ENCODE data around the gene EIF2D.
"Not testable (repeated sequence)": the region's sequence is repeated elsewhere in the genome, so short reads cannot be mapped to it uniquely, and the experiment has no call there.

The EIF2D gene

DNA sequence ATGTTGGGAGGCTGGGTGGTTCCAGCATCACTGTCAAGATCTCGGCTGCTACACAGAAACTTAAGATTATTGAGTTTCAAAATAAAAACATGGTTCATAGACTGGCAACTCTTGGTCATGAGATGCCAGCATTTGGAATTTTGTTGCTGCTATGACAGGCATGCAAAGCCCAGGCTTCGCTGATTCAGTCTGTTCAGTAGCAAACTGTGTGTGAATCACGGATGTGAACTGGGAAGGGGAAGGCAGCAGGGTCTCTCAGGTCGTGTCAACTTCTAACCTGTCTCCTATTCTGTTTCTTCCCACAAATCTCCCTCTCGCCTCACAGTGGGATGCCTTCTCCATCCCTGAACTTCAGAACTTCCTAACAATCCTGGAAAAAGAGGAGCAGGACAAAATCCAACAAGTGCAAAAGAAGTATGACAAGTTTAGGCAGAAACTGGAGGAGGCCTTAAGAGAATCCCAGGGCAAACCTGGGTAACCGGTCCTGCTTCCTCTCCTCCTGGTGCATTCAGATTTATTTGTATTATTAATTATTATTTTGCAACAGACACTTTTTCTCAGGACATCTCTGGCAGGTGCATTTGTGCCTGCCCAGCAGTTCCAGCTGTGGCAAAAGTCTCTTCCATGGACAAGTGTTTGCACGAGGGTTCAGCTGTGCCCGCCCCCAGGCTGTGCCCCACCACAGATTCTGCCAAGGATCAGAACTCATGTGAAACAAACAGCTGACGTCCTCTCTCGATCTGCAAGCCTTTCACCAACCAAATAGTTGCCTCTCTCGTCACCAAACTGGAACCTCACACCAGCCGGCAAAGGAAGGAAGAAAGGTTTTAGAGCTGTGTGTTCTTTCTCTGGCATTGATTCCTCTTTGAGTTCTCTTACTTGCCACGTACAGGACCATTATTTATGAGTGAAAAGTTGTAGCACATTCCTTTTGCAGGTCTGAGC is 25.5 kb downstream of the EIF2D start:
- DNase-seq (ENCODE audit: low read depth), result no peak

DNA sequence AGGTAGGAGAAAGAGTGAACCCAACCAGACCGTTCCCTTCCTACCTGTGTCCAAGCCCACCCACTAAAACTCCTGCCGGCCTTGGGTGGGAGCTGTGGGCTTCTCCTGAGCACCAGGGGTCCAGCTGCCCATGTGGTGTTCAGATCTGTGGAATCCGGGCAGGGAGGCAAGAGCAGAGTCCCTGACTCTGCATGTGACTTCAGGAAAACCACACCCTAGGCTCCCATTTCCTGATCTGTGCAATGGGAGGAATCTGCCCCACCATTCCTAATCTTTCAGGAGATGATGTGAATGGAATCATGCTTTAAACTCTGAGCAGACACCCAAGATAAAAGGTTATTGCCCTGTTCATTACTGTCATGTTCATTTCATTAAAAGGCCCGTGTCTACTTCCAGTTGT is 27.6 kb downstream of the EIF2D start:
- DNase-seq (ENCODE audit: low read depth), result no peak

DNA sequence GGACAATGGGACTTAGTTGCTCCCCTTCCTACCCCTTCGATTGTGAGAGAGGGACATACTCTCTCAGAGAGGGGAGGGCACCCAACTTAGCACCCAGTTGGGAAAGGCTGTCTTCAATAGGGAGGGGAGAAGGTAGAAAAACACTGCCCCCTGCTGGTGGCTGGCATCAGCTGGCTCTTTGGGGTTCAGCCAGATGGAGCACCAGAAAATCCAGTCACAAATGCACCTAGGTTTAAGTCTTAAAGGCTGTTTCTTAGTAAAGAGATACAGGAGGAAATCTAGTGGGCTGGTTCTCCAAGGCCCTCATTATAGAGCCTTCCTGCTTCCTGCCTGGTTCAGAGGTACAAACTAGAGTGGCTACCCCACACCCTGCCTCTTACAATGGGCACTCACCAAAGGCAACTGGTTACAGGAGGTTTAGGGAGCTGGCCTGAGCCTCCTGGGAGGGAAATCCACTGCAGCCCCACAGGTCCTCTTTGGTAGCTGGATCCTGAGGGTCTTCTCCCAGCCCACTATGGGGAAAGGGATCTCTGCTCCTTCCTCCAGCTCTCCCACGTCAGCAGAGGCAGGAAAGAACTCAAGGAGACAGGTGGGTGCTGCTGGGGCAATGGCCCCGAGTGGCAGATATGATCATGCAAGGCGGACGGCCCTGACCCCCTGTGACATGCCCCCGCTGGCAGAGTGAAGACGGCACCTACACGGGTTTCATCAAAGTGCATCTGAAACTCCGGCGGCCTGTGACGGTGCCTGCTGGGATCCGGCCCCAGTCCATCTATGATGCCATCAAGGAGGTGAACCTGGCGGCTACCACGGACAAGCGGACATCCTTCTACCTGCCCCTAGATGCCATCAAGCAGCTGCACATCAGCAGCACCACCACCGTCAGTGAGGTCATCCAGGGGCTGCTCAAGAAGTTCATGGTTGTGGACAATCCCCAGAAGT is 28.3 kb downstream of the EIF2D start:
- DNase-seq (ENCODE audit: low read depth), result peak; percentile 82

DNA sequence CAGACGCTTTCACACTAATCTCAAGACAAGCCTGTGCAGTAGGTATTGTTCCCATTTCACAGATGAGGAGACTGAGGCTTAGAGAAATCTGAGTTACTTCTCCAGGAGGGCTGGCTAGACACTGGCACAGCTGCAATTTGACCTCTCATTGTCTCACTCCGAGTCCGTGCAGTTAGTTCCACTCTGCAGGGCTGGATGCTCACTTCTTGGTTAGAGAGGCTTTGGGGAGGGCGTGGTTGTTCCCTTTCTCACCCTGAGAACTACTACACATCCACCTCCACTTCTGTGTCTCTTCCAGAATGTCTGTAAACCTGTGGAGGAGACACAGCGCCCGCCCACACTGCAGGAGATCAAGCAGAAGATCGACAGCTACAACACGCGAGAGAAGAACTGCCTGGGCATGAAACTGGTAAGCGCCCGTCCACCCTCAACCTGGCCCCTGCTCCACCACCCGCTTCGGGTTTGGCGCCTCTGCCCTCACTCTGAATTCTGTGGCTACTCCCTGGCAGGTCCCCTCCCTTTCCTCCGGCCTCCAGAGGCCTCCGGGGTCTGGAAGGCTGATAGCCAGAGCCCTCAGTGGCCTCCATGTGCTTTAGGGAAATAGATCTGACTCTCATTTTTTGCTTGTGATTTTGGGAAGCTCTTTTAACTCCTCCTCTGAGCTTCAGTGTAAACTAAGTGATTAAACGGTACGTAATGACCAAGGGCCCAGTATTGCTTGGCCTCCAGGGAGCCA is 29.1 kb downstream of the EIF2D start:
- DNase-seq (ENCODE audit: low read depth), result peak; percentile 62

DNA sequence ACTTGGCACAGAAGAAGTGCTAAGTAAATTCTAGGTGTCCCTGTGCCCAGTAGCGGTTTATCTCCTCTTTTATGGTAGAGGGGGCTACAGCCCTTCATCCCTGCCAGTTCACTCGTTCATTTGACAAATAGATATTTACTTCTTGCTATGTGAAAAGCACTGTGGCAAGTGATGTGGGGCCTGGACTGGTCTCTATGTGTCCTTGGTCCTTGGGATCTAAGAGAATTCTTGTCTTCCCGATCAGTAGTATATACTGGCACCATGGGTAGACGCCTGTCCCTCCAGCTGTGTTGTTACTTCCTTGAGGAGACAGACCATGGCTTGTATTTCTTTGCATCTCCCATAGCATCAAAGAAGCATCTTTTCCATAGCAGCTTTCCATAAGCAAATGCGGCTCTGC is 29.7 kb downstream of the EIF2D start:
- no peak for DNase-seq (ENCODE audit: low read depth)

DNA sequence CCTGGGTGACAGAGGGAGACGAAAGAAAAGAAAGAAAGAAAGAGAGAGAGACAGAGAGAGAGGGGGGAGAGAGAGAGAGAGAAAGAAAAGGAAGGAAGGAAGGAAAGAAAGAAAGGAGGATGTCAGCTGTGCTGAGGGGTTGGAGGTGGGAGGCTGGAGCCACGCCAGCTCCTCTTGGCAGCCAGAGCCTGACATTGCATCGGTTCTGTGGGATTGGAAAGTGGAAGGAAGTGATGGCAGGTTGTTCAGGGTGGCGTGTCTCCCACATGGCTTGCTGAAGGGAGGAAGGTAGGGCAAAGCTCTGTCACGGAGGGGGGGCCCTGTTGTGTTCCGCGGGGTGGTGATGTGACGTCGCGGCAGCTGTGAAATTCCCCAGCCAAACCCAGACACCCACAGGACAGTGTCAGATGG is 30.7 kb downstream of the EIF2D start:
- peak; percentile 86 for DNase-seq (ENCODE audit: low read depth)

DNA sequence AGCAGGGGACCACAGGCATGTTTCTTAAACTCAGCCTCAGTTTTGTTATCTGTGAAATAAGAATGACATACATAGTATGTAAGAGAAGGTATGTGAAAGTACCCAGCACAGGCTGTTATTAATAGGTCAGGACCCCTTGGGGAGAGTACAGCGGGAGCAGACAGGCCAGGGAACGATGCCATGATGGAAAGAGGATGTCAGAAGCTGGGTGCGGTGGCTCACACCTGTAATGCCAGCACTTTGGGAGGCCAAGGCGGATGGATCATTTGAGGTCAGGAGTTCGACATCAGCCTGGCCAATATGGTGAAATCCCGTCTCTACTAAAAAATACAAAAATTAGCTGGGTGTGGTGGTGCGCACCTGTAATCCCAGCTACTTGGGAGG is 31.2 kb downstream of the EIF2D start:
- not testable (repeated sequence) for DNase-seq (ENCODE audit: low read depth)

DNA sequence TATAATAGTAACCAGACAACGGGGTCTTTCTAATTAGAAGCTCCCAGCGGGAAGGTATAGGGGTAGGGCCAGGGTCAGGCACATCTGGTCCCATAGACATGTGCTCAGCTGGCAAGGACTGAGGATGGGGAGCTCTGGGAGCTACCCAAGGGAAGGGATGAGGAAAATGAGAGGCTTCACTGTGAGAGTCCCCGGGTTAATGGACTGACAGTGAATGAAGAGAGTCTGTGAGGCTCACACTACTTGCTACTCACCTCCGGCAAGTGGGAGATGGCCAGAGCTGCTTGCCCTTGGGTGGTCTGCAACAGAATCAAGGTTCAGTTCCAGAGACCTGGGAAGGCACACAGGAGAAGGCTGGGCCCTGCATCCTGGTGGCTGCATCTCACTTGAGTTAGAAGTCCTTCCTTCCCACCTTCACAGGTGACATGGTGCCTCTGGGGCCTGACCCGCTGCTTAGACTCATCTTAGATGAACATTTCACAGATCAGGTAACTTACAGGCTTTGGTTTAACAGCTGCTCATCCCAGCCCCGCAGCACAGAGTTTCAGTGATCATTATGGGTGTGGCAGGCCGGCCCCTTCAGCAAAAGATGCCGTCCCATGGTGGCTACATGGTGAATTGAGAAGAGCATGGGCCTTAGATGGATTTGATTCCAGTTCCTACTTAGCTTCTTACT is 31.7 kb downstream of the EIF2D start:
- no peak for DNase-seq (ENCODE audit: low read depth)

DNA sequence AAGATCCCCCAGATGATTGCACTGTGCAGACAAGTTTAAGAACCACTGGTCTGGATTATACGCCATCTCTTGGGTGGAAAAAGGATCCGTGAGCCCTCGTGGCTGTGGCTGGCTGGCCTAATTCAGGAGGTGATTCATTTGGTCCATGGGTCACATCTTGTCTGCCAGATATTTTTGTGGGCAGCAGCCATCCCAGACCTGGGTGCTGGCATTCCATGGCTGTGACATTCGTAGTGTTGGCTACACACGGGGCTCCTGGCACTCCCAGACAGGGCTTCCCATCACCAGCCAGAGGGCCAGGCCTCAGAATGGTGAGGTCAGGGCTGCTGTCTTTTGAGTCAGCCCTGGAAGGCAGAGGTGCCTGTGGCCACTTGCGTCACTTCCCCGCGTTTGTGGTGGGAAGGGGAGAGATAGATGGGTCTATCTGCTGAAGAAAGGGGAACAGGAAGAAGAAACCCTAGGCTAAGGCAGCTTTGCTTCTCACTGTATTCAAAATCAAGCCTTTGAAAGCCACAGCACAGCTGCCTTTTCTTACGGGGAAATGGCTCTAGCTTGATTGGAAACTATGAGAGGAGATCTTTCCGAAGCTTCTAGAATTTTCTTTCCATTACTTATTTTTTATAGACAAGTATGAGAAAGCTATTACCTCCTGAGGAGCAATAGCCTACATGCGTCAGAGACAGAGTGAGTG is 32.4 kb downstream of the EIF2D start:
- peak; percentile 81 for DNase-seq (ENCODE audit: low read depth)

DNA sequence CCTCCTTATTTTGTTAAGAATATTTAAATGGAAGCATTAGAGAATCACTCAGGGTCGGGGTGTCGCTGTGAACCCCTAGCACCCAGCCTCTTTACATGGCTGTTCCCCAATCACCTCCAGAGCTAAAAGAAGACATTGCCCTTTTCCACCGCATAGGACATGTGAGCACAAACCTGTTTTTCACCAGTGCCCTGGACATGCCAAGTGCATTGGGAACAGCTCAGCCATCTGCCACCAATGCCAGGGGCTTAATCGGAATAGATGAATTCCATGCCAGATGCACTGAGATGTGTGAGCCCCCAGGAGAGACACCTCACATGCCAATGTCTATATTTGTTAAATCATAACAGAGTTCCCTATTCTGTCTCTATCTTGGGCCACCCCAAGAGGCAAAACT is 33.3 kb downstream of the EIF2D start:
- no peak for DNase-seq (ENCODE audit: low read depth)

DNA sequence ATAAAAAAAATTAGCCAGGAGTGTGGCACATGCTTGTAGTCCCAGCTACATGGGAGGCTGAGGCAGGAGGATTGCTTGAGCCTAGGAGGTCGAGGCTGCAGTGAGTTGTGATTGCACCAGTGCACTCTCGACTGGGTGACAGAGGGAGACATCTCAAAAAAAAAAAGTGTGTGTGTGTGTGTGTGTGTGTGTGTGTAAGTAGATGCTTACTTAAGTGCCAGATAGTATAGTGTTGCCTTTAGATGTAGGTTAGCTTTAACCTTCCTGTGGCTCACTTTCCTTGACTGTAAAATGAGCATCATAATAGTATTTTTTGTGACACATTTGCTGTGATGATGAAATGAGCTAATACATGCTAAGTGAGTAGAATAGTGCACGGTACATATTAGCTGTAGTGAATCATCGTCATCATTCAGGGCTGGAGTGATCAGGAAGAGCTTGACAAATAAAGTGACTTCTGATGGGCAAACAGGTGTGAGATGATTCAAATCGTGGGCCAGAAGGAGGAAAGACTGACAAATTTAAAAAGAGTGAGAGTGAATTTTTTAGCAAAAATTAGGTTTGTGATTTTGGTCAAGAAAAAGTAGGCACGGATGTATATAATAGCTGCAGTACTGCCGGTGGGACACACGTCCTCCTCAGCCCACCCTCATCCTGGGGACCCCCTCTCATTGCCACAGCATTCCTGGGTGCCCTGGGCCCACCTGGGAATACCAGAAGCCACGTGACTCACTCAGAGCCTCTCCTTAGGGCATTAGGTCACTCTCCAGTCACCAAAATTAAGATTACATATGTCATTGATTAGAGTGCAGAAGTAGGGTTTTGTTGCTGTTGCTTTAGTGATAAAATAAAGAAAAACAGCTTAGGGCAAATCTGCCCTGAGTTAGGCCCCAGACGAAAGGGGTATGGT is 33.9 kb downstream of the EIF2D start:
- no peak for DNase-seq (ENCODE audit: low read depth)

DNA sequence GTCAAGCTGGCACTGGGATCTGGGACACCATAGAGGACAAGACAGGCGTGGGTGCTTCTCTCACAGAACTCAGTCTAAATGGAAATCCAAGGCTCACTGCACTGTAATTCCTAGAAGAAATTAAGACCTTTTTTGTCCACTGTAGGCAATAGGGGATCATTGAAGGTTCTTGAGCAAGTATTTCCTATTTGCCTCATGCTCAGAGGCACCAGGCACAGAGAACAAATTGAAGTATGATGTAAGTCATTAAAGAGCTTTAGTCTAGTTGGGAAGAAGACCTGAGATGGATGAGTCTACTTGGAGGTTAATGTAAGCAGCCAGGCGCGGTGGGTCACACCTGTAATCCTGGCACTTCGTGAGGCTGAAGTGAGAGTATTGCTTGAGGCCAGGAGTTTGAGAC is 34.6 kb downstream of the EIF2D start:
- DNase-seq (ENCODE audit: low read depth), result no peak

DNA sequence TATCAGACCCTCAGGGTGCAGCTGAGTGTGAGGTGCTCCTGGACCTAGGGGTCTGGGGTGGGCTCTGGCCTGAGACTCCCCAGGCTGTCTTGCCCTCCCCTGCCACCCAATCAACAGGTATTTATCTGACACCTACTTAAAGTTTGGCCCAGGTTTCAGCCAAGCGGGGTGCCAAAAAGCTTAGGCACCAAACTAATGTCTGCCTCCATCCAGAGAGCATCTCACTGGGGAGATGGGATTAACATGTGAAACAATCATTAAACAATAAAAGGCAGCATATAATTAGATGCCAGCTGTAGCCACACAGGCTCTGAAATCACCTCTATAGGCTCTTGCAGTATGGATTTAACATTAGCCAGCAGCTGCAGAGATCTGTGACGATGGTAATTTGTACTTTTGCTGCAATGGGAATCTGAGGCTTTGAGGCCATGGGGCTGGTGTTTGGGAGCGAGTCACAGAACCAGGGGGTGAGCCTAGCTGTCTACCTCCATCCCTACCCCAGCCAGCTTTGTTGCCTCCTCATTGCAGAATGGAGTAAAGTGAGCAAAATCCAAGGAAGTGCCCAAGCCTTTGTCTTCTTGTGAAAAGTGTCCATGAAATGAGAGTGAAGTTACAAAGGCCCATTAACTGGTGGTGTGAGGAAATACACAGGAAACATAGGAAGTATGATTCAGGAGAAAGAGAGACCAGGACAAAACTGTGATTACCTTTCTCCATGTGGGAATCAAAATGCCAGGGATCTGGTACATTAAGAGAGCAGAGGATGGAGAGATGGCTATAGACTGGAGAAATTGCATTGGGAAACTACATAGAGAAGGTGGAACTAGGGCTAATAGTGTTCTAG is 36.1 kb downstream of the EIF2D start:
- no peak for DNase-seq (ENCODE audit: low read depth)

DNA sequence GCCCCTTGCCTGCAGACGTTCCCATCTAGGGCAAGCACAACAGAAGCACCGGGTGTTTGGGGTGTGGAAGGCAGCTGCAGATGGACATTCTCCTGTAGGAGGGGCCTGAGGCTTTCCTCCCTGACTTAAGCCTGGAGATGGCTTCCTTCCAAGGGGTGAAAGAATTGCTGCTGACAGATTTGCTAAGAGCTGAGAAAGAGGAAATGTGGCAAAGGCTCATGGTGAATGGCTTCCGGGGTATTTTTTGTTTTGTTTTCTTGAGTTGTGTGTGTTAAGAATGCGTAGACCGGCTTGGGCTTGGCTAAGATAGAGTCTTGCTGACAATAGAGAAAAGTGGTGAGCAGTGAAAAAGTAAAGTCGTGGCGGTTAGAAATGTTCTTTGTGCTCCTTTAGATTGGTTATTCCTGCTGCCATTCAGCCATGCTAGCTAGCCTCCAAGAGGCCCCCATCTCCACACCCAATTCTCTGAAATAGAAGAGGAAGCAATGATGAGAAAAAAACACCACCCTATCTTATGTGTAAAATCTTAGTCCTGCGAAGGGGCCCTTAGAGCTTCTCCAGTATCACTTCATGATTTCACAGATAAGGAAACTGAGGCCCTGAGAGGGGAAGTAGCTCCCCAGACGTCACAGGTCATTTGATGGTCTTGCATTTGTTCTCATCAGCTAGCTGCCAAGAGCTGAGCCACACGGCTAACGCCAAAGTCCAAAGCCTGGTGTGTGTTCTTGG is 36.9 kb downstream of the EIF2D start:
- DNase-seq (ENCODE audit: low read depth), result no peak

DNA sequence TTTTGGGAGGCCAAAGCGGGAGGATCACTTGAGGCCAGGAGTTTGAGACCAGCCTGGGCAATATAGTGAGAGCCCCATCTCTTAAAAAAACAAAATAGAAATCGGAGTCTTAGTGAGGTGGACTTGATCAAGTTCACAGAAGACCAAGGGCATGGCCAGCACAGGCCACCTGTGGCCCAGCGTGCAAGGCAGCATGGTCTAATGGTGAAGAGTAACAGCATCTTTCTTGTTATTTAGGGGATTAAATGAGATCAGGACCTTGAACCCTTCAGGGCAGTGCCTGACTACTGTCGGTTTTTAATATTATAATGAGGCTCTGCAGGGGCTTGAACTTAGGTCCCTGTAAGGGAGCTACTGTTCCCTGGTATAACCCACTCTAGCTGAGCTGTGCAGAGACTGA is 38.5 kb downstream of the EIF2D start:
- DNase-seq (ENCODE audit: low read depth), result no peak

DNA sequence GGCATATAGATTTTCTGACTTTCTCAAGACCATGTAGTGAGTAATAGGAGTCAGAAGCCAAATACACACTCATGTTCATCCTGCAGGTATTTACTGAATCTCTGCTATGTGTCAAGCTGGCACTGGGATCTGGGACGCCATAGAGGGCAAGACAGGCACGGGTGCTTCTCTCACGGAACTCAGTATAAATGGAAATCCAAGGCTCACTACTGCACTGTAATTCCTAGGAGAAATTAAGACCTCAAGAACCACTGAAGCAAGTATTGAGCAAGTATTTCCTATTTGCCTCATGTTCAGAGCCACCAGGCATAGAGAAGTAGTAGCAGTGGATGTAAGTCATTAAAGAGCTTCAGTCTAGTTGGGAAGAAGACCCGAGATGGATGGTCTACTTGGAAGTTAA is 38.9 kb downstream of the EIF2D start:
- DNase-seq (ENCODE audit: low read depth), result no peak

DNA sequence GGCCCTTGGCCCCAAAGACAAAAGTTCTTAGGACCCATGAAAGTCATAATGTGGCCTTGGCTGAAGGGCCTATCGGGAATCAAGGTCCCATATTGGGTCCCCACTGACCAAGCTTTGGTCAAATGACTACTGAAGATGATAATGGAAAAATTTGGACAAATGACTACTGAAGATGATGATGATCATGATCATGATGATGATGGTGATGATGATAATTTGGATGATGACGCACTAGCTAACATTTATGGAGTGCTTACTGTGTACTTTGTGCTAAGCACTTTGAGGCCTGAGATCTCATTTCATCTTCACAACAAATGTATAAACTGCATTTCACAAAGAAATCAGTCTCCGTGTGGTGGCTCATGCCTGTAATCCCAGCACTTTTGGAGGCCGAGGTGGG is 39.4 kb downstream of the EIF2D start:
- no peak for DNase-seq (ENCODE audit: low read depth)

DNA sequence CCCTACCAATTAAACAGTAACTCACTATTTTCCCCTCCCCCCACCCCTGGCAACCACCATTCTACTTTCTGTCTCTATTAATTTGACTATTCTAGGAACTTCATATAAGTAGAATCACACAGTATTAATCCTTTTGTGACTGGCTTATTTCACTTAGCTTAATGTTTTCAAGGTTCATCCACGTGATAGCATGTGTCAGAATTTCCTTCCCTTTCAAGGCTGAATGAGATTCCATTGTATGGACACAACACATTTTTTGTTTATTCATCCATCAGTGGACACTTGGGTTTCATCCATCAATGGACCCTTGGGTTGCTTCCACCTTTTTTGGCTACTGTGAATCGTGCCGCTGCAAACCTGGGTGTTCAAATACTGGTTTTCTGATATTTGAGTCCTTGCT is 41.7 kb downstream of the EIF2D start:
- DNase-seq (ENCODE audit: low read depth), result no peak
